Panc1 (cell line): ENCODE results near the gene NDUFC2. TPM values are rescaled to one million over a fixed set of nuclear protein-coding genes. Genes with fewer than 3 reads are reported as not detected.

Experiments used
- ATAC-seq: fragments of 200-7000 bp; cut with Tn5 transposase; 2 replicates; pipeline ENCODE4 v1.9.1; 2020; ENCODE audit warnings: mild to moderate bottlenecking, moderate library complexity
- BruUV-seq: library from RNA; stranded (reverse); fragments of 400-500 nt; replicated peaks from 2 replicates; lab custom pipeline; 2021; lab: Mats Ljungman, UMichigan
- CTCF ChIA-PET: fragments of 300-600 bp; sonication (Branson Sonifier 250); formaldehyde crosslinking; loops from one replicate; lab custom pipeline; 2022; ENCODE audit warnings: antibody characterized with exemption; lab: Charles Lee
- POLR2A ChIA-PET: fragments of 300-600 bp; sonication (Branson Sonifier 250); formaldehyde crosslinking; loops from one replicate; lab custom pipeline; 2022; ENCODE audit warnings: antibody characterized with exemption; lab: Charles Lee
- DNase-seq: peaks from one replicate; pipeline ENCODE4 v3.0.0-alpha.2; 2010; ENCODE audit warnings: low read depth, low spot score
- H3K27ac ChIP-seq: 2 replicates; pipeline ENCODE4 v1.5.1; 2011; ENCODE audit warnings: mild to moderate bottlenecking, low read length, inconsistent platforms
- H3K27me3 ChIP-seq: fragments of 200-500 bp; sonication (Bioruptor generic); 2 replicates; pipeline ENCODE4 v1.6.0; 2014; ENCODE audit warnings: low read length, inconsistent platforms; ENCODE audit not compliant: control insufficient read depth, insufficient read depth
- H3K36me3 ChIP-seq: fragments of 200-500 bp; sonication (Bioruptor generic); 2 replicates; pipeline ENCODE4 v1.5.1; 2014; ENCODE audit warnings: inconsistent platforms, mild to moderate bottlenecking, low read length, moderate library complexity; ENCODE audit not compliant: control insufficient read depth, insufficient read depth
- H3K4me1 ChIP-seq: 2 replicates; pipeline ENCODE4 v1.5.1; 2011; ENCODE audit warnings: inconsistent platforms, mild to moderate bottlenecking, low read length, moderate library complexity; ENCODE audit not compliant: control insufficient read depth, insufficient read depth
- H3K4me3 ChIP-seq, 2 experiments: 2 replicates each; pipeline ENCODE4 v1.5.1; 2011 to 2012; ENCODE audit warnings: low read depth in 2 of 2, low read length in 2 of 2, mild to moderate bottlenecking in 2 of 2, inconsistent platforms in 1 of 2, moderate library complexity in 1 of 2
- H3K9me3 ChIP-seq: fragments of 200-500 bp; sonication (Bioruptor generic); 2 replicates; pipeline ENCODE4 v1.5.1; 2014; ENCODE audit warnings: low read depth, mild to moderate bottlenecking, inconsistent platforms, low read length, moderate library complexity; ENCODE audit not compliant: control insufficient read depth, insufficient read depth
- CTCF ChIP-seq: fragments of 450-650 bp; IDR thresholded peaks from 2 replicates; pipeline ENCODE4 v1.5.1; 2017; ENCODE audit warnings: mild to moderate bottlenecking
- POLR2AphosphoS5 ChIP-seq: IDR thresholded peaks from 2 replicates; pipeline ENCODE4 v1.6.1; 2012; ENCODE audit warnings: mild to moderate bottlenecking, low read depth, low read length, moderate library complexity
- REST ChIP-seq, 2 experiments: IDR thresholded peaks; 2 replicates each; pipeline ENCODE4 v1.6.1; 2011 to 2012; ENCODE audit warnings: low read depth in 2 of 2, control low read depth in 1 of 2, low read length in 1 of 2, mild to moderate bottlenecking in 1 of 2, moderate library complexity in 1 of 2; ENCODE audit not compliant: insufficient read depth in 1 of 2
- SIN3A ChIP-seq: IDR thresholded peaks from 2 replicates; pipeline ENCODE4 v1.6.1; 2012; ENCODE audit warnings: low read depth, mild to moderate bottlenecking, low read length, moderate library complexity, borderline replicate concordance; ENCODE audit not compliant: insufficient read depth
- TCF7L2 ChIP-seq: IDR thresholded peaks from 2 replicates; pipeline ENCODE4 v1.6.1; 2011; ENCODE audit warnings: mild to moderate bottlenecking, low read depth, low read length, inconsistent platforms
- in situ Hi-C: cut with HindIII; loops from 2 replicates; pipeline ENCODE4 v1.10.0; 2016; ENCODE audit warnings: low sequenced_read_pairs, low pct_unique_long_range_greater_than_20kb
- intact Hi-C: fragments of 100-400 bp; cut with micrococcal nuclease; formaldehyde crosslinking; loops from one replicate; pipeline ENCODE4 v1.10.0; 2022; ENCODE audit not compliant: unreplicated experiment
- total RNA-seq: library from RNA; stranded (reverse); gene quantifications from one replicate; pipeline ENCODE4 v1.2.1, GENCODE V29; 2021; ENCODE audit not compliant: unreplicated experiment

NDUFC2 gene
- total RNA-seq, 1 experiment from 2014 or later = 308 TPM

GRCh38 chr11:78033040-78033439 is 46.6 kb downstream of the NDUFC2 start:
- H3K36me3 ChIP-seq = no peaks in the 10 kb centered on the region
- DNase-seq (no peak), ATAC-seq (no peak)
- ChIA-PET CTCF (no interaction called here), POLR2A (no interaction called here)
- peaks cover 10% of the 10 kb centered on the region; the same call in 1 of the 2 replicates for H3K4me1 ChIP-seq
- intact Hi-C loops = no loop called here
- H3K27ac ChIP-seq = no peak overlapping the region
- H3K4me3 ChIP-seq = no peak overlapping the region
- BruUV-seq = no TSS peak
- no peaks in the 10 kb centered on the region for H3K27me3 ChIP-seq
- in situ Hi-C loops = no loop called here
- TF ChIP-seq POLR2AphosphoS5 (no peak), CTCF (no peak), REST (IDR thresholded peaks at IDR 0.05; ENCODE audit: insufficient read depth in 1 of 2, low read depth in 2 of 2, low read length in 1 of 2) (no peak), TCF7L2 (no peak)
- no peaks in the 10 kb centered on the region for H3K9me3 ChIP-seq

GRCh38 chr11:78032090-78032489 is 47.6 kb downstream of the NDUFC2 start:
- ChIA-PET CTCF (interaction anchor here (0.8 kb wide), 1 partner anchor 442 kb away, joined by 3 read pairs; no protein-coding TSS in a partner anchor), POLR2A (no interaction called here)
- no peak overlapping the region for H3K4me3 ChIP-seq
- H3K9me3 ChIP-seq = no peaks in the 10 kb centered on the region
- no TSS peak for BruUV-seq
- in situ Hi-C loops (no loop called here), intact Hi-C loops (no loop called here)
- TF ChIP-seq TCF7L2 = no peak
- H3K4me1 ChIP-seq = peaks cover 10% of the 10 kb centered on the region; the same call in 1 of the 2 replicates
- H3K27me3 ChIP-seq = no peaks in the 10 kb centered on the region
- 0 out of 2 replicates have a peak overlapping the region, but pooled peaks have one; percentile 20 for H3K27ac ChIP-seq
- no peak for DNase-seq
- H3K36me3 ChIP-seq = no peaks in the 10 kb centered on the region
- ATAC-seq = no peak

- POLR2A ChIA-PET = no interaction called here
- no TSS peak for BruUV-seq
- H3K27me3 ChIP-seq = no peaks in the 10 kb centered on the region
- DNase-seq (no peak), ATAC-seq (no peak)
- no peak for TF ChIP-seq REST (IDR thresholded peaks at IDR 0.05; ENCODE audit: insufficient read depth in 1 of 2, low read depth in 2 of 2, low read length in 1 of 2)
- no peak for TF ChIP-seq SIN3A
- no peaks in the 10 kb centered on the region for H3K9me3 ChIP-seq
- peaks cover 10% of the 10 kb centered on the region; the same call in 1 of the 2 replicates for H3K4me1 ChIP-seq
- CTCF ChIA-PET = interaction anchor here (0.7 to 0.8 kb wide), 2 partner anchors 11 to 442 kb away, joined by 3 read pairs; no protein-coding TSS in a partner anchor
- no peak overlapping the region for H3K4me3 ChIP-seq
- H3K36me3 ChIP-seq = no peaks in the 10 kb centered on the region
- H3K27ac ChIP-seq = no peak overlapping the region
- intact Hi-C loops = no loop called here
- in situ Hi-C loops = no loop called here
Observed at GRCh38 chr11:78031629-78032028, 48.0 kb downstream of the NDUFC2 start.
